Measurements from ENCODE around the gene PEX5L.

GRCh38 chr3:179812096-179812382 lies 224.7 kb downstream of the PEX5L start:
- TF ChIP-seq CTCF (IDR thresholded peaks at IDR 0.05) = no peak
- TF ChIP-seq POLR2AphosphoS5 (IDR thresholded peaks at IDR 0.05) = no peak
- no peak for TF ChIP-seq POLR2A (IDR thresholded peaks at IDR 0.05)

Measured in suprapubic skin (tissue), 4 donors.